IMR-90 (cell line): ENCODE measurements around the gene UTP14C. TPM values are rescaled to one million over a fixed set of nuclear protein-coding genes. Genes with fewer than 3 reads are reported as not detected.
"Not testable (repeated sequence)": the region's sequence is repeated elsewhere in the genome, so short reads cannot be mapped to it uniquely, and the experiment has no call there.

ENCODE experiments used
- ATAC-seq: fragments of 200-7000 bp; cut with Tn5 transposase; 2 replicates; pipeline ENCODE4 v1.9.1; 2020; ENCODE audit warnings: low read depth, mild to moderate bottlenecking, moderate library complexity
- BruUV-seq: library from RNA; stranded (reverse); fragments of 400-500 nt; replicated peaks from 2 replicates; lab custom pipeline; 2021; lab: Mats Ljungman, UMichigan
- CTCF ChIA-PET: fragments of 300-600 bp; formaldehyde crosslinking; extraction: SDS; loops from one replicate; lab custom pipeline; 2021; ENCODE audit warnings: antibody characterized with exemption; lab: Yijun Ruan, JAX
- POLR2A ChIA-PET: fragments of 300-600 bp; sonication (Branson Sonifier 250); formaldehyde crosslinking; loops from one replicate; lab custom pipeline; 2022; ENCODE audit warnings: antibody characterized with exemption; ENCODE audit not compliant: unreplicated experiment; lab: Charles Lee
- DNase-seq: peaks from one replicate; pipeline ENCODE4 v3.0.0; 2013
- H2AFZ ChIP-seq: replicated peaks from 2 replicates; pipeline ENCODE3; 2013; ENCODE audit warnings: low read length, mild to moderate bottlenecking; ENCODE audit not compliant: poor library complexity
- H2AK5ac ChIP-seq: 2 replicates; pipeline ENCODE4 v1.6.1; 2013; ENCODE audit warnings: low read depth, low read length, inconsistent platforms
- H2AK9ac ChIP-seq: replicated peaks from 2 replicates; pipeline ENCODE3; 2013; ENCODE audit warnings: mild to moderate bottlenecking, low read depth, low read length, moderate library complexity; ENCODE audit not compliant: poor library complexity
- H2BK120ac ChIP-seq: 2 replicates; pipeline ENCODE4 v1.6.1; 2013; ENCODE audit warnings: low read depth, low read length, inconsistent platforms
- H2BK15ac ChIP-seq: 3 replicates; pipeline ENCODE4 v1.6.1; 2013; ENCODE audit warnings: low read depth, low read length, inconsistent platforms
- H2BK20ac ChIP-seq: 2 replicates; pipeline ENCODE4 v1.6.1; 2013; ENCODE audit warnings: low read depth, mild to moderate bottlenecking, inconsistent platforms, low read length, moderate library complexity
- H2BK5ac ChIP-seq: 2 replicates; pipeline ENCODE4 v1.6.1; 2013; ENCODE audit warnings: mild to moderate bottlenecking, low read depth, low read length, inconsistent platforms; ENCODE audit not compliant: poor library complexity, severe bottlenecking
- H3K14ac ChIP-seq: replicated peaks from 2 replicates; pipeline ENCODE4 v1.6.1; 2013; ENCODE audit warnings: low read depth, low read length, inconsistent platforms
- H3K18ac ChIP-seq: 2 replicates; pipeline ENCODE4 v1.6.1; 2013; ENCODE audit warnings: low read depth, low read length, control low read depth
- H3K23ac ChIP-seq: 2 replicates; pipeline ENCODE4 v1.6.1; 2013; ENCODE audit warnings: low read depth, low read length, inconsistent platforms
- H3K27ac ChIP-seq: 2 replicates; pipeline ENCODE4 v1.5.1; 2013; ENCODE audit warnings: mild to moderate bottlenecking, control low read depth, low read length; ENCODE audit not compliant: insufficient read depth
- H3K27me3 ChIP-seq: 2 replicates; pipeline ENCODE4 v1.6.1; 2013; ENCODE audit warnings: low read length; ENCODE audit not compliant: control insufficient read depth, insufficient read depth
- H3K36me3 ChIP-seq: 2 replicates; pipeline ENCODE4 v1.6.1; 2013; ENCODE audit warnings: low read length, mixed read lengths; ENCODE audit not compliant: control insufficient read depth, insufficient read depth
- H3K4ac ChIP-seq: 2 replicates; pipeline ENCODE4 v1.6.1; 2013; ENCODE audit warnings: low read depth, low read length, inconsistent platforms
- H3K4me1 ChIP-seq: 2 replicates; pipeline ENCODE4 v1.6.1; 2013; ENCODE audit warnings: low read length, mixed read lengths; ENCODE audit not compliant: control insufficient read depth, insufficient read depth
- H3K4me2 ChIP-seq: 2 replicates; pipeline ENCODE4 v1.6.1; 2013; ENCODE audit warnings: low read depth, mild to moderate bottlenecking, control low read depth, low read length, moderate library complexity
- H3K4me3 ChIP-seq: 2 replicates; pipeline ENCODE4 v1.5.1; 2013; ENCODE audit warnings: low read depth, mild to moderate bottlenecking, control low read depth, low read length, moderate library complexity; ENCODE audit not compliant: insufficient read depth
- H3K56ac ChIP-seq: 2 replicates; pipeline ENCODE4 v1.6.1; 2013; ENCODE audit warnings: low read length, inconsistent platforms; ENCODE audit not compliant: insufficient read depth; ENCODE audit errors: extremely low read depth
- H3K79me1 ChIP-seq, 2 experiments: 2 replicates each; pipeline ENCODE4 v1.6.1; 2013; ENCODE audit warnings: low read length in 2 of 2, inconsistent platforms in 1 of 2, low read depth in 1 of 2
- H3K9ac ChIP-seq: 2 replicates; pipeline ENCODE4 v1.6.1; 2013; ENCODE audit warnings: low read depth, low read length, control low read depth
- H3K9me1 ChIP-seq: 2 replicates; pipeline ENCODE4 v1.6.1; 2013; ENCODE audit warnings: low read length, inconsistent platforms; ENCODE audit not compliant: insufficient read depth
- H3K9me3 ChIP-seq: 2 replicates; pipeline ENCODE4 v1.6.1; 2013; ENCODE audit warnings: low read length; ENCODE audit not compliant: control insufficient read depth, insufficient read depth
- H4K20me1 ChIP-seq: 2 replicates; pipeline ENCODE4 v1.6.1; 2013; ENCODE audit warnings: low read length, inconsistent platforms; ENCODE audit not compliant: insufficient read depth
- H4K5ac ChIP-seq: 2 replicates; pipeline ENCODE4 v1.6.1; 2013; ENCODE audit warnings: mild to moderate bottlenecking, low read depth, low read length, control low read depth
- H4K8ac ChIP-seq, 2 experiments: 2 replicates each; pipeline ENCODE4 v1.6.1; 2013; ENCODE audit warnings: low read depth in 2 of 2, low read length in 2 of 2, control low read depth in 1 of 2, inconsistent platforms in 1 of 2
- H4K91ac ChIP-seq: 2 replicates; pipeline ENCODE4 v1.6.1; 2013; ENCODE audit warnings: low read depth, low read length, inconsistent platforms; ENCODE audit not compliant: insufficient read depth
- MAFK ChIP-seq: IDR thresholded peaks from 2 replicates; pipeline ENCODE4 v1.6.1; 2012; ENCODE audit warnings: low read depth, low read length, improper control_type of control experiment
- MAZ ChIP-seq: IDR thresholded peaks from 2 replicates; pipeline ENCODE4 v1.6.1; 2012; ENCODE audit warnings: low read depth, mild to moderate bottlenecking, low read length, improper control_type of control experiment, moderate library complexity, borderline replicate concordance
- POLR2A ChIP-seq: IDR thresholded peaks from 2 replicates; pipeline ENCODE4 v1.6.1; 2012; ENCODE audit warnings: mild to moderate bottlenecking, low read depth, low read length
- RAD21 ChIP-seq: IDR thresholded peaks from 2 replicates; pipeline ENCODE4 v1.6.1; 2012; ENCODE audit warnings: low read length, improper control_type of control experiment
- RCOR1 ChIP-seq: IDR thresholded peaks from 2 replicates; pipeline ENCODE4 v1.6.1; 2012; ENCODE audit warnings: mild to moderate bottlenecking, low read length, improper control_type of control experiment; ENCODE audit not compliant: insufficient replicate concordance
- RFX5 ChIP-seq: IDR thresholded peaks from 2 replicates; pipeline ENCODE4 v1.8.0; 2012; ENCODE audit warnings: low read depth, mild to moderate bottlenecking, low read length, moderate library complexity
- SMC3 ChIP-seq: fragments of 150-350 bp; IDR thresholded peaks from 2 replicates; pipeline ENCODE4 v1.6.1; 2016; ENCODE audit warnings: low read depth, mild to moderate bottlenecking, antibody characterized with exemption, low read length, moderate library complexity
- WGBS, 2 experiments: methylation state at CpG; one replicate each; pipeline versions ENCODE4 v1.1.5 to v1.1.7; 2013; ENCODE audit warnings: missing lambda C conversion rate in 2 of 2; ENCODE audit not compliant: insufficient read length in 1 of 2; ENCODE audit errors: extremely low coverage in 2 of 2; 5-methylcytosine and 5-hydroxymethylcytosine counted together
- dilution Hi-C: fragments of 300-500 bp; cut with HindIII; formaldehyde crosslinking; loops from one replicate; pipeline ENCODE4 v1.14.3; 2018; ENCODE audit warnings: low sequenced_read_pairs; ENCODE audit not compliant: unreplicated experiment
- in situ Hi-C: fragments of 300-500 bp; cut with MboI; formaldehyde crosslinking; loops from 3 replicates; pipeline ENCODE4 v1.14.3; 2019; ENCODE audit warnings: low sequenced_read_pairs, inconsistent platforms, mixed read lengths
- intact Hi-C: fragments of 100-400 bp; cut with micrococcal nuclease; formaldehyde crosslinking; loops from 2 replicates; pipeline ENCODE4 v1.10.0; 2022
- polyA plus RNA-seq, 3 experiments: library from polyadenylated mRNA; depleted of rRNA; stranded (reverse); fragments of >200 nt; gene quantifications; 2 replicates each; pipeline ENCODE4 v1.2.3, GENCODE V29; 2012; ENCODE audit warnings: low replicate concordance in 1 of 3
- total RNA-seq: library from RNA; depleted of rRNA; stranded (reverse); fragments of >200 nt; gene quantifications from 2 replicates; pipeline ENCODE4 v1.2.3, GENCODE V29; 2012
- TF ChIP-seq, protein P1 (sequence below): fragments of 150-350 bp; IDR thresholded peaks from 2 replicates; pipeline ENCODE4 v1.6.1; 2017; ENCODE audit warnings: mild to moderate bottlenecking, antibody characterized with exemption, low read length, low read depth

UTP14C gene
- total and polyA plus RNA-seq, 2 of the 4 experiments (the other 2 are of a cell fraction): 8.2 to 12.5 TPM

- no peak overlapping the region for H3K56ac ChIP-seq
- no peak overlapping the region for H2BK120ac ChIP-seq
- CTCF ChIA-PET: no interaction called here
- H3K36me3 ChIP-seq: peaks cover 17% of the 10 kb centered on the region
- POLR2A ChIA-PET: no interaction called here
- H2AFZ ChIP-seq: no peak overlapping the region
- dilution Hi-C loops: no loop called here
- no peak overlapping the region for H2AK9ac ChIP-seq
- ATAC-seq (no peak), DNase-seq (no peak)
- peaks cover 8% of the 10 kb centered on the region; the same call in 1 of the 2 replicates for H3K9me1 ChIP-seq
- H3K4me1 ChIP-seq: no peaks in the 10 kb centered on the region
- no TSS peak for BruUV-seq
- H4K8ac ChIP-seq: no peak overlapping the region
- in situ Hi-C loops: no loop called here
- 100% methylated on average over 1 of the region's 4 CpGs; no CpG with 5 or more reads in 1 of the 2 experiments for WGBS, 2 experiments
- H3K18ac ChIP-seq: no peak overlapping the region
- H3K27ac ChIP-seq: no peak overlapping the region
- peaks cover 7 to 27% of the 10 kb centered on the region in 2 experiments; a peak in 2 of 4 replicates for H3K79me1 ChIP-seq
- H3K14ac ChIP-seq: no peak overlapping the region
- intact Hi-C loops: no loop called here
- no peak overlapping the region for H2BK20ac ChIP-seq
- H2AK5ac ChIP-seq: no peak overlapping the region
- H3K4ac ChIP-seq: no peak overlapping the region
- H3K27me3 ChIP-seq: no peaks in the 10 kb centered on the region
- H4K20me1 ChIP-seq: no peaks in the 10 kb centered on the region
- no peak overlapping the region for H2BK5ac ChIP-seq
- H3K4me2 ChIP-seq: no peak overlapping the region
- no peak overlapping the region for H2BK15ac ChIP-seq
- no peak overlapping the region for H3K9ac ChIP-seq
- no peaks in the 10 kb centered on the region for H3K9me3 ChIP-seq
- no peak overlapping the region for H3K23ac ChIP-seq
- TF ChIP-seq, protein P1, sequence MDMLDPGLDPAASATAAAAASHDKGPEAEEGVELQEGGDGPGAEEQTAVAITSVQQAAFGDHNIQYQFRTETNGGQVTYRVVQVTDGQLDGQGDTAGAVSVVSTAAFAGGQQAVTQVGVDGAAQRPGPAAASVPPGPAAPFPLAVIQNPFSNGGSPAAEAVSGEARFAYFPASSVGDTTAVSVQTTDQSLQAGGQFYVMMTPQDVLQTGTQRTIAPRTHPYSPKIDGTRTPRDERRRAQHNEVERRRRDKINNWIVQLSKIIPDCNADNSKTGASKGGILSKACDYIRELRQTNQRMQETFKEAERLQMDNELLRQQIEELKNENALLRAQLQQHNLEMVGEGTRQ: no peak
- TF ChIP-seq SMC3 (no peak), RCOR1 (no peak), MAZ (no peak), POLR2A (no peak), RAD21 (no peak), RFX5 (no peak), MAFK (no peak)
- H3K4me3 ChIP-seq: no peak overlapping the region
- H4K5ac ChIP-seq: no peak overlapping the region
- H4K91ac ChIP-seq: no peak overlapping the region
Measured at GRCh38 chr13:52029569-52029968, 5.1 kb downstream of the UTP14C start.

GRCh38 chr13:52030401-52030800, 5.9 kb downstream of the UTP14C start:
- H3K4ac ChIP-seq, H3K9me1 ChIP-seq, CTCF ChIA-PET, DNase-seq, H2AFZ ChIP-seq, H3K56ac ChIP-seq, H2BK20ac ChIP-seq, H3K27ac ChIP-seq, H3K4me2 ChIP-seq, H3K9ac ChIP-seq, H3K9me3 ChIP-seq, H2BK5ac ChIP-seq, H4K8ac ChIP-seq, H2AK9ac ChIP-seq, H4K91ac ChIP-seq, H3K23ac ChIP-seq, H4K5ac ChIP-seq, H2BK15ac ChIP-seq, H3K14ac ChIP-seq, in situ Hi-C loops, H3K18ac ChIP-seq, H3K27me3 ChIP-seq, H2AK5ac ChIP-seq, dilution Hi-C loops, intact Hi-C loops, H3K4me3 ChIP-seq, H3K4me1 ChIP-seq, ATAC-seq, H2BK120ac ChIP-seq, H4K20me1 ChIP-seq, POLR2A ChIA-PET: not testable (repeated sequence)
- Histone ChIP-seq H3K79me1 (peaks cover 7 to 24% of the 10 kb centered on the region in 2 experiments; a peak in 2 of 4 replicates), H3K36me3 (peaks cover 15% of the 10 kb centered on the region)
- BruUV-seq: TSS peak; percentile 21
- no CpG with 5 or more reads among the region's 6 CpGs for WGBS, 2 experiments
